ENCODE data around the gene C1orf21.
A peak's percentile ranks its signal among the peaks of the same experiment; 100 is the strongest.

Gene C1orf21

DNA sequence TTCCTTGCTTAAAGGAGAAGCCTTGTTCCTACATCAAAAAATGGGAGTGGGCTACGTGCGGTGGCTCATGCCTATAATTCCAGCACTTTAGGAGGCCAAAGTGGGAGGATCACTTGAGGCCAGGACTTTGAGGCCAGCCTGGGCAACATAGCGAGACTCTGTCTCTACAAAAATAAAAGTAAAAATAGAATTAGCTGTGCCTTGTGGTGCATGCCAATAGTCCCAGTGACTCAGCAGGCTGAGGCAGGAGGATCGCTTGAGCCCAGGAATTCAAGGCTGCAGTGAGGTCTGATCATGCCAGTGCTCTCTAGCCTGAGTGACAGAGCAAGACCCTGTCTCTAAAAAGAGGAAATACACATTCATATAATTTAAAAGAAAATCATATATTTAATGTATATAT, 127.1 kb downstream of the C1orf21 start:
- DNase-seq (ENCODE audit: low read depth) = no peak

DNA sequence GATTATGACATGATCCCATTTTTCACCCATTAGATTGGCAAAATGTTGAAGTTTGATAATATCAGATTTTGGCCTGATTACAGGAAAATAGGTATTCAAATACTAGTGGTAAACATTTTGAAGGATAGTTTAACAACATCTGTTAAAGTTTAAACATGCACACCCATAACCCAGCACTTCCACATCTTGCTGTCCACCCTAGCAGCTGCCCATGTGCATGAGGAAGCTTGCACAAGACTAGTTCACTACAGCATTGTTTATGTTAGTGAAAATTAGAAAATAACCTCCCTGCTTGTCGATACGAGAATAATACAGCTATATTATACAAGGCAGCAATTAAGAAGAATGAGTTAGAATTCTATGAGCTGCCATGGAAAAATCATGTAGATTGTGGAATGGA, 127.6 kb downstream of the C1orf21 start:
- no peak for DNase-seq (ENCODE audit: low read depth)

DNA sequence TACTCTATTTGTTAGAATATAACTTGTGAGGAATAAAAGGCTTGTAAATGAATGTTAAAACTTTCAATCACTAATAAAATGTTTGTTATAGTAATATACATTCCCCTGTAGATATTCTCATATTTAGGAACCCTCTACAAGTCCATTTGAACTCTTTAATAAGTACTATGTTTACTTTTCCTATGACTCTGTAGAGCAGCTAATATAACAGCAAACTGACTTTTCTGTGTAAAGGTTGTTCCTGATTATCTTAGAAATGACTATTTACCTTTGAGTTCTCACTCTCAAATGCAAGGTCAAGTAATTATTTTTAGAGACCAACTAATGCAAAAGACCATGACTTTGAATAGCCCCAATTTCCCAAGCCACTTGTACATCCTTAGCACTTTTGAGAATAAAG, 130.3 kb downstream of the C1orf21 start:
- DNase-seq (ENCODE audit: low read depth) = no peak

DNA sequence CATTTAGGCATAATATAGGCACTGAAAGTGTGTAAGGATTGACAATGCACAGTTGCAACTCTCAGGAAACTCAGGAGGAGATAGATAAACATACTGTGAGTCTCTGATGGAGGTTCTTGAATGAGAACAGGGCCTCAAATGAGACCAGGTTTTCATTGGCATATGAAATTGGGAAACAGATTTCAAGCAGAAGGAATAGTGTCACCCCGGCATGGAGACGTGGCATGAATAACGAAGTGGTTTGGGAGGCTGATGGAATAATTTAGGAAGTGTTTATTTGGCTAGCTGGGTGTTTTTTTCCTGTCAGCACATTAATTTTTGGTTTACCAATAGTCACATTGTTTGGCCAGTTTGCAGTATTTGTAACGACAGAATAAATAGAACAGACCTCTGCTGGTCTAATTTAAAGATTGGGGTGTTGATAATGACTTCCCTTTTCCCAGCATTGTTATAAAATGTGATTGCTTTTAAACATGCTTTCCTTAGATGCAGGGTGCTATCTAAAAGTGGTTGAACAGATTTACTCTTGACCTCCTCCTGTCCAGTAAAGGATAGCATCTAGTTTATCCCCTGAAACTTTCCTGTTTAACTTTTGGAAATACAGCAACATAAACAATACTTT, 132.0 kb downstream of the C1orf21 start:
- no peak for DNase-seq (ENCODE audit: low read depth)

DNA sequence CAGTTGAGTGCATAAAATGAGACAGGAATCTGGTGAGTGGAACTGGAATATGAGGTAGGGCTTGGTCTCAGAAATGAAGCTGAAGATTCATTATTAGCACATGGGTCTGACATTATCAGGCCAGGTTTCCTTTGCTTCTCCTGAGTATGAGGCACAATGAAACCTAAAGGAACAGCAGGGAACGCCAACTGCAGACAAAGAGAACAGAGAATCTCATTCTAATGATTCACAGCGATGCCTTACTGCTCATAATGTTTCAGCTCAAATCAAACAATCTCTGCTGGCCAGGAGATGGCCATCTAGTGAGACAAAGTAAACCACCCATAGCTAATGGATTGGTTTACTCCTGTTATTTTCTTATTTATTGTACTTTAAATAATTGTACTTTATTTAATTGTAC, 133.5 kb downstream of the C1orf21 start:
- no peak for DNase-seq (ENCODE audit: low read depth)

DNA sequence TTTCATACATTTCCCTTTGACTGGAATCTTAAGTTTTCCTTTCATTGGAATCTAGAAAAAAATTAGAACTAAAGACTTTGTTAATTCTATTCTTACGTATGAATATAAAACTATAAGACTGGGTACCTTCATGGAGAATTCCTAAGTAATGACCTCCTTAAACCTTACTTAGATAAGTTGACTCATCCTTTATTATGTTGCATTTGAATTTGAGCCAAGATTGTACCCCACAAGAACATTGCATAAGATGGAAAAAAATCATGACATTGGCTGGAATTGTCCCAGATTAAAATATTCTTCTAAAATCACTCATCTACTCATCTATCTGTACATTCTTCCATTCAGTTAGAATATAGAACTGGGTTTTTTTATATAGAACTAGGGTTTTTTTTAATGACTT, 137.4 kb downstream of the C1orf21 start:
- DNase-seq (ENCODE audit: low read depth) = no peak

DNA sequence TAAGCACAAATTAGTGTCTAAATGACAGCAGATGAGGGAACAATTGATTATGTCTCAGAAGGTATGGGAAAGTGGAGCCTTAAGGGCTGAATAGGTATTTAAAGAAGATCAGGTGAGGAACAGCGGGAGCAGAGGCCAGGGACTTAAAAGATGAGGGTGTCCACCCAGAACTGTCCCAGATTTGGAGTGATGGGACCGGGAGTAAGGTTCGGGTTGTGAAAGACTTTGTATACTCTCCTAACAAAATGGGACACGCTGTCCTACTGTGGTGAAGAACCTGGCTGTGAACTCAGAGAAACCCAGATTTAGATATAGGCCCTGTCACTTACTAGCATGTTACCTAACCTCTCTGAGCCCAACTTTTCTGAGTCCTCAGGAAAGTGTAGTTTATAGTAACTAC, 140.6 kb downstream of the C1orf21 start:
- DNase-seq (ENCODE audit: low read depth) = no peak

DNA sequence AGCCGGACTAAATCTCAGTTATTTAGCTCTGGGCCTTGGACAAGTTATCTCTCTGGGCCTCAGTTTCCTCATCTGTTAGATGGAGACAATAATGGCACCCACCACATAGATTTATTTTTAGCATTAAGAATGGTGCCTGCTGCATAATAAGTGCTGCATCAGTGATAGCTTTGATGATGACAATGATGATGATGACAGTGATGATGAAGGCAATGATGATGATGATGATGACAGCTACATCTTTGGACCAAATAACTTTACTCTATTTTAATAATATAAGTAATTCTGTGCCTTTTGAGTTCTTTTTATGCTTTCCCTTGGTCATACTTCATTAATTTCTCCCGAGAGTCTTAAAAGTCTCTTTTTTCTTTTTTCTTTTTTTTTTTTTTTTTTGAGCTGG, 143.4 kb downstream of the C1orf21 start:
- no peak for DNase-seq (ENCODE audit: low read depth)

DNA sequence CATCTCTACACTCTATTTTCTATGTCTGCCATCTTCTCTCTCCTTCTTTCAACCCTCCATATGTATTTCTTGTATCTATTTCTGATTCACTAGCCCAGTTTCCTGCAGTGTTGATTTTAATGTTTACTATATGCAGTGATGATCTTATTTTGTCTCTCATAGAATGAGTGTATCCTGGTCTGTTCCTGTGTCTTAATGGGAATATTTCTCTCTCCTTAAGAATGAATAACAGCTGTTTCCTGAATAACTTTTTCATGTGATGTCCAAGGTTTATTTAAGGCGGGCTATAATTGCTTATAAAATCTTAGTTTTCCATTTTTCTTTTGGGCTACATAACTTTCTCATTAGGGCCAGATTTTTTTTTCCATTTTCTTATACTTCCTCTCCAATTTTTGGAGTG, 144.5 kb downstream of the C1orf21 start:
- DNase-seq (ENCODE audit: low read depth) = no peak

DNA sequence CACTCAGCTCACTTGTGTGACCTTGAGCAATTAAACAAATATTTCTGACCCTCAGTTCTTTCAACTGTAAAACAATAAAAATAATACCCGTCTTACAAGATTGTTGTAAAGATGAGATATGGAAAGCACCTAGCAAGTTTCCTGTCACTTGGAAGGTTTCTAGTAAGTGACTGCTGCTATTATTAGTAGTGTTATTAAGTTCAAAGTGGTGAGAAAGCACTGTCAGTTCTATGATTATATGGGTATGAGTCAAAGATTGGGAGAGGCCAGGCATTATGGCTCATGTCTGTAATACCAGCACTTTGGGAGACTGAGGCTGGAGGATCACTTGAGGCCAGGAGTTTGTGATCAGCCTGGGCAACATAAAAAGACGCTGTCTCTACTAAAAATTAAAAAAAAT, 145.4 kb downstream of the C1orf21 start:
- no peak for DNase-seq (ENCODE audit: low read depth)

DNA sequence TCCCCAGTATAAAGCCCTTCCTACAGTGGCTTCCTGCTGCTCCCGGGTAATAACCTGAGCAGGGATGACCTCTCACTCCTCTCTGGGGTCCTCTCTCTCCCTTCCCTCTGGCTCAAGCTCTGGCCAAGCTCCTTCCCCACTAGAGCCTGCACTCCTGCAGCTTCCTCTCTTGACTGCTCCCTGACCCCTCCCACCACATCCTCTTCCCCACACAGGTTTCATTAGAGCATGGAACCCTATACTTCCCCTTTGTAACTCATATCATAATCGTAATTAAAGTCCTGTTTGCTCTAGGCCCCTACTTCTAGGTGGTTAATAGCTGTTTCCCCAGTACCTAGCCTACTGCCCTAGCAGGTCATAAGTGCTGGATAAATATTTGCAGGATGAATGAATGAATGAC, 146.2 kb downstream of the C1orf21 start:
- DNase-seq (ENCODE audit: low read depth) = peak; percentile 8

DNA sequence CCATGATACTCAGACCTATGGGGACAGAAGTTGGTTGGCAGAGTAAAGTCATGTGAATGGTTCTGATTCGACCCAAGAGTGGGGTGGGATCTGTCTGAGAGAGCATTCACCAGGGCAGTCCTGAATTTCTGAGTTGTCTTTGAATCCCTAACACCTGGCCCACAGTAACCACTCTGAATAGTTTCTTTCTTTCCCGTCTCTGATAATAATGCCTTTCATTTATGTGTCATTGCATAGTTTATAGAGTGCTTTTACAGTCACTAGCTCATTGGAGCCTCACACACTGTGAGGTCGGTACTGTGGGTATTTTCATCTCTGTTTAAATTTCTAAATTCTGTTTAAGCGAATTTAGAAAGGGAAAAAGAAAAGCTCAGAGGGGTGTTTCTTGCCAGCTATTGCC, 147.1 kb downstream of the C1orf21 start:
- no peak for DNase-seq (ENCODE audit: low read depth)

DNA sequence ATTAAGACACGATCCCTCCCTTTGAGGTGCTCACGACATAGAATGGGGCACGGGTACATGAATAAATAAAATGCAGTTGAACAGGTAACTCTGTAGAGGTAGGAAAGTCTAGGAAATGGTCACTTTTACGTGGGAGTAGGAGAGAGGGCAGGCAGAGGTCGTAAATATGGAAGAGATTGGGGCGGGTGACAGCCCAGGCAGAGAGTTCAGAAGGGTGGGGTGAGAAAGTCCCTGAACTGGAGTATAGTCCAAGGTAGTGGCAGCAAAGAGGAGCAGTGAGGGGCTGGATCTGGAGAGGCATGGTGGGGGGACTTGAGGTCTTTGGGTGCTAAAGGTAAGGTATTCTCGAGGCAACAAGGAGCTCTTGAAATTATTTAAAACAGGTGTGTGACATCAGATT, 147.9 kb downstream of the C1orf21 start:
- no peak for DNase-seq (ENCODE audit: low read depth)

DNA sequence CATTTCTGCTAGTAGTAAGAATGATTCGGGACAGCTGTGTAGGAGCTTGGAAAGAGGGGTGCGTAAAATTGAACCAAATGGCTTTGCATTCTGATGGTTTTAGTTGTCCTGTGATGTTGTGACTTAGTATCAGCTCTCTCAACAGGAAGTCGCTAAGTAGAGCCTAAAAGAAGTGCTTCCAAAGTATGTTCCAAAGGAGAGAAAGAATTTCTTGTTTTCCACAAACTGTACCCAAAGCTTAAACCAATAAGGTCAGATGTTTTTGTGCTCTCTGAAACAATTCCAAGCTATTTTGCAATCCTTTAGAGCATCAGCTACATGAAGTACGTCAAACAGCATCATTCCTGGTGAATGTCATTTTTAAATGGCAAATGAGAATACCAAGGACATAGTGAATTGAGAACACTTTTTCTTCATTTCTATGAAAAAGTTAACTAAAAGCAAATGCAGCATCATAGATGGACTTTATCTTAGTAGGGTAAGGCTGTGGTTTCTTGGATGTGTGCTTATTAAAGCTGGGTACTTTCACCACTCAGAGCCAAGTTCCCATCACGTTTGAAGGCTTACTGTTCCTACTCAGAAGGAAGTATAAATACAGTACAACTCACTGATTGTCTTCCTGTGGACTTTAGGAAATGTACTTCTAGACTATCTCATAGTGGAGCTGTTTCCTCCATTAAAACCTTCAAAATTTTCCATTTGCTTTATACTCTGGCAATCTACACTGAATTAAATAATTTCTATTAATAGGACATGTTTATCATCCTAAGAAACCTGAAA, 148.6 kb downstream of the C1orf21 start:
- DNase-seq (ENCODE audit: low read depth) = no peak

DNA sequence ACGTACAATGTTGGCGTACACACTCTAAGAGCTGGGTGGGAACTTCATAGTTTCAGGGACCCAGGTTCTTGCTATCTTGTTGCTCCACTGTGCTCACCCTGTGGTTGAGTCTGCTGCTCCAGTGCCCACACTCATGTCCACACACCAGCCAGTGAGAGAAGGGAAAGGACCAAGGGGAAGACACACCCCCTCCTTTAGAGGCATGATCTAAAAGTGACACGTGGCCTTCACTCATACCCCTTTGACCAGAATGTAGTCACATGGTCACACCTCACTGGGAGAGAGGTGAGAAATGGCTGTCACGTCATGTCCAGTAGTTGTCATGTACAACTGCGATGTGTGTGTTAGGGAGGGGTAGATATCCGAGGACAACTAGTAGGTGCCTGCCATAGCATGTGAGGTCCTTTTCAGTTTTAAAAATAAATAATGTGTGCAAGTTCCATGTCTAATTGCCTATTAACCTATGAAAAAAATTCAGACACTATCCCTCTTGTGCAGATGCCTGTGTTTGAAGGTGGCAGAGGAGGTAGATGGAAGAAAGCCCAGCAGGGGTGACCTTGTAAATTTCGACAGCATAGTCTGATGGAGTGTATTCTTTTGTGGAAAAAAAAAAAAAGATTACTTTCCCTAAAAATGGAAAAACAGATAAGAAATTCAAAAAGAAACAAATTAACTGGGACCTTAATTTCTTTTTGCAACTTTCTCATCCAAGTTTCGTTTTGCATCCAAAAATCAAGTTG, 149.6 kb downstream of the C1orf21 start:
- no peak for DNase-seq (ENCODE audit: low read depth)

DNA sequence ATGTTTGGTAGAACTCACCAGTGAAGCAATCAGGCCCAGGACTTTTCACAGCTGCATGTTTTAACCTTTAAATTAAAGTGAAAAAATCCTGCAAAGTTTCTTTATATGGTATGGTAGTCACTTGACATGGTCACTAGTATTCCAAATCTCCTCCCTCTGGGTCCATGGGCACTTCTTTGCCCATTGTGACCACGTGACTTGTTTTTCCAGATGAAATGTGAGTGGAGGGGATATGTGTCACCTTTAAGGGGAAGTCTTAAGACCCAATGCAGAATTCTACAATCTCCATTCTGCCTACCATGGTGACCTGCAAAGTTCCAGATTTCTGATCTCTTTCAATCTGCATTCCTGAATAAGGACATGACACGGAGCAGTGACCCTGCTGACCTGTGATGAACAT, 152.8 kb downstream of the C1orf21 start:
- DNase-seq (ENCODE audit: low read depth) = no peak

DNA sequence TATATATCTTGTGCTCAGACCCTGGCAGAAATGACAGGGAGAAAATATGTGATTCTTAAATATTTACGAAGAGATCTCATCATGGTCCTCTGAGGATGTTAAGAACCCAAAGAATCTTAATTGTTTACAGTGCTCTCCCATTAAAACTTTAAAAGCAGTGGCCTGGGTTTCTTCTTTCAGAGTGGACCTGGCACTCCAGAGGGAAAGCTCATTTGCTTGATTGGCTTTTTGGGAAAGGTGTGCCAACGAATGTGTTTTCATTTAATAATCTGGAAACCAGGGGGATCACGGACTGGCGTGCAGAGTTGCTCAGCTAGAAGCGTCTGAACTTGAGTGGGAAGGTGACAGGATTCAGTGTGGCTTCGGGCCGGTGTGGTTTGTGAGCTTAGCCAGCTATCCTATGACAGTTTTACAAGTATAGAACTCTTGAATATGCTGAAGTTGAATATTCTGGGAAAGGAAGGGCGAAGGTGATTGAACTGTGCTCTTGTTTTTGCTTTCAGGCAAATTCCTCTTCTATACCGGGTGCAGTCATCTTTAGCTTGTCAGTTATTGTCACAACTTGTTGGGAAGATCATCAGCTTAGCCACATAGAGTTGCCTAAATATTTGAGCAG, 154.8 kb downstream of the C1orf21 start:
- DNase-seq (ENCODE audit: low read depth) = no peak

DNA sequence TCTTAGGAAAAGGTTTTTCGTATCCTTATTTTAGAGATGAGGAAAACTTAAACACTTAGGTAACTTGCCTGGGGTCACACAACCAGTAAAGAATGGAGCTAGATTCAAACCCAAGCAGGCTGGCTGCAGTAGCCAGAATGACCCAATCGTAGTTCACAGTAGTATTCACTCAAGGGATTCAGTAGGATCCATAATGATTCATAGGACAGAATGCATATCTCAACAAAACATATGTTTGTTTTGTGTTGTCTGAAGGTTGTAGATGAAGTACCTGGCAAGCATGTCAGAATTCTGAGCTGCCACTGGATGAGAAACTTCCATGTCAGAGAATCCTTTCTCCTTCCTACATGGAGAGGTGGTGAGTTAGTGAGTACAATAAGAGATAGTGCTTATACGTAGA, 155.5 kb downstream of the C1orf21 start:
- DNase-seq (ENCODE audit: low read depth) = no peak

DNA sequence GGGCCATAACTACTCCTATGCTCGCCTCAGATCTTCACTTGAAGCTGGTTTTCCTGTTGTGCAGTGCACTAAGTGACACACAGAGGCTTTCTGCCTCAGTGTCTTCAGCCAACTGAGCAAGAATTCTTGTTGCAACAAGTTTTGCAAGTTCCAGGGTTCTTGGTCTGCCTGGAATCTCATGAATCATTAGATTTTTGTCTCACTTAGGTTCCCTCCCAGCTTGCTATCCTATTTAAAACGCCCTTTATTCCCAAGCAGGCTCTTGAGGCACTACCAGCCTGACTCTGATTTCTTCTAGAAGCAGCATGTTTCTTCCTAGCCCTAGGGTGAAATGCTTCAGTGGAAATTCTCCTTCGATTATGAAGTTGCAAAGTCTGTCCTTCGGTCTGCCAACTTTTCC, 158.8 kb downstream of the C1orf21 start:
- DNase-seq (ENCODE audit: low read depth) = no peak

DNA sequence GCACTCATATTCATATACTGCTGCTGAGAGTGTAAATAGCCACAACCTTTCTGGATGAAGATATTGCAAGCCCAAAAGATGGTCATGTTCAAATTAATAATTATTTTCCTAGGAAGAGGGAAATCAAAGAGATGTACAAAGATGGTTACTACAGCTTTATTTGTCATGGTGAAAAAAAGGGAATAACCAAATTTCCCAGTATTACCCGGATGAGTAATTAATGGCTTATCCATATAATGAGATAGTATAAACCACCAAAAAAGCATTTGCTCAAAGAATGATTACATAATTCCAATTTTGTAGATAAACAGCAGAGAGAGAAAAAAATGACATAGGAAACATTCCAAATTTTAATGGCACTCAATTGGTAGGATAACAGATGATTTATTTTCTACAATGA, 165.6 kb downstream of the C1orf21 start:
- no peak for DNase-seq (ENCODE audit: low read depth)

DNA sequence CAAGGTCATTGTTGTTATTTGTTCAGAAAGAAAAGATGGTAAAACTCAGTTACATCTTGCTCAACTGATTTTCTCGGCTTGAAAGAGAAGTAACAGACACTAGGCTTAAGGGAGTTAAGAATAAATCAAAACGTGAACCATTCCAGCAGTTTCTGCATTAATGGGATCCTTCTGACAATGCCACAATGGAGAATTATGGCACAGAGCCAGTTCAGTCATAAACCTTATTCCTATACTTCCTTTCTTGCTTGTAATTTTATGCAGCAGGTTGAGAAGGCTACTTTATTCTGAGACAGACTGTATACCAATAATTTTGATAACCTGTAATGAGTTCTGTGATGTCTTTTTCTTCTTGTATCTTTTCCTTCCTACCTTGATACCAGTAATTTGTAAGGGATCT, 167.0 kb downstream of the C1orf21 start:
- DNase-seq (ENCODE audit: low read depth) = no peak

DNA sequence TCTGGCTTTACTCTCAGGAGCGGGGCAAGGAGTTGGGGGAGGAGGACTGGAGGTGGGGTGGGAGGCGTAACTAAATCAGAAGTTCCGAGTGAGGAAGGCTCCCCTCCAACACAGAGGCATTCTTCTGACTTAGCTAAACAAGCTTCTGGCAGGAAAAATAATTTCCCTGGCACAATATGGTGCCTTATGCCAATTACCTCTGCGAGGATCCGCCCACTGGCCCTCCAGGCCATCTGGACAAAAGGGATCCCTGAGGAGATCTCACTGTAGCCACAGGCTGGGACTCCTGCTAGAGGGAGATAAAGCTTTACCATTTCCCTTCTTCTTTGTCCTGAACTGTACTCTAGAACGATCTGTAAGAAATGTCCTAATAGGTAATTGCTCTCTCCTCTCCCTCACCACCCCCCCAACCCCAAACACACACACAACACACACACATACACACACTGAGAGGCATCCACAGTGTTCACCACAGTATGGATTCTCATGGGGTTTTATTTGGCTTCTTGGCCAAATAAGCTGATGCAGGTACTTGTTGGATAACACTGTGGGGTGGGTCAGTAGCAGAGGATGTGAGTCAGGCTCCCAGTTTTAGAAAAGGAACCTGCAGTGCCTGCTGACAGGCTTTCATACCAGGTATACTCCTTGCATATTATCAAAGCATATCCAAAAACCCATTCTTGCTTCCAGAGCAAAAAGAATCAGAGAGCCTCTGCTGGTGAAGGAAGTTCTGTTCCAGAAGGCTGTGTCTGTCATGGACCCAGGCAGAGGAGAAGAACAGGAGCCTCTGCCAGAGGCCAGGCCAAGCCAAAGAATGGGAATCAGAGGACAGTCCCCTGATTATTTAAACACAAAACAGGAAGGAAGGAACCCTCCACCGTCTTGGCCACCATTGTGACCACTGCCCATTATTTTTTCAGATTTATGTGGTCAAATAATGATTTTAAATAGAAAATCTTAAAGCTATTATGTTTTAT, 169.1 kb downstream of the C1orf21 start:
- no peak for DNase-seq (ENCODE audit: low read depth)
